K562 (cell line): Measurements from ENCODE around the gene DPP9. TPM values are rescaled to one million over a fixed set of nuclear protein-coding genes. Genes with fewer than 3 reads are reported as not detected.

Source experiments
- ATAC-seq: fragments of 200-7000 bp; cut with Tn5 transposase; 3 replicates; pipeline ENCODE4 v1.9.1; 2020; ENCODE audit warnings: moderate library complexity
- BruUV-seq: library from RNA; stranded (reverse); fragments of 400-500 nt; replicated peaks from 2 replicates; lab custom pipeline; 2021; lab: Mats Ljungman, UMichigan
- CTCF ChIA-PET: fragments of 300-600 bp; formaldehyde crosslinking; extraction: SDS; loops from one replicate; lab custom pipeline; 2021; ENCODE audit warnings: low intra/inter-chr PET ratio; lab: Yijun Ruan, JAX
- POLR2A ChIA-PET: fragments of 300-600, 350-650 bp; sonication (Branson Sonifier 250); formaldehyde crosslinking; extraction: SDS; loops from one replicate; lab custom pipeline; 2021; ENCODE audit warnings: antibody characterized with exemption, inconsistent platforms; lab: Yijun Ruan, JAX
- DNase-seq, 4 experiments: peaks; one replicate each; pipeline versions ENCODE4 v3.0.0 to v3.0.0-alpha.2; 2011 to 2018; ENCODE audit warnings: low spot score in 3 of 4, mixed read lengths in 3 of 4; ENCODE audit errors: extremely low read depth in 1 of 4
- FAIRE-seq: peaks from 2 replicates; lab custom pipeline; 2011; peaks lifted over from hg19 to GRCh38; lab: Jason Lieb, UNC
- H2AFZ ChIP-seq: 2 replicates; pipeline ENCODE4 v1.6.0; 2011; ENCODE audit warnings: low read depth, low read length, control low read depth, inconsistent platforms
- H3K27ac ChIP-seq: fragments of 200-600 bp; 3 replicates; pipeline ENCODE4 v1.8.0; 2011; ENCODE audit warnings: low read depth, mild to moderate bottlenecking, control low read depth, inconsistent platforms, low read length, moderate library complexity, mixed read lengths; ENCODE audit errors: extremely low read depth
- H3K27me3 ChIP-seq, 2 experiments: fragments of 300-600 bp in 1 of 2; 2 replicates in 1 of 2; 3 replicates in 1 of 2; pipeline versions ENCODE4 v1.6.0 to v1.8.0; 2011; ENCODE audit warnings: inconsistent platforms in 2 of 2, low read length in 2 of 2, mild to moderate bottlenecking in 1 of 2, mixed read lengths in 1 of 2, moderate library complexity in 1 of 2; ENCODE audit not compliant: control insufficient read depth in 2 of 2, insufficient read depth in 2 of 2
- H3K36me3 ChIP-seq: fragments of 300-600 bp; 3 replicates; pipeline ENCODE4 v1.8.0; 2011; ENCODE audit warnings: mild to moderate bottlenecking, low read length, inconsistent platforms; ENCODE audit not compliant: control insufficient read depth, insufficient read depth
- H3K4me1 ChIP-seq, 2 experiments: fragments of 200-600 bp in 1 of 2; replicated peaks in 1 of 2; 2 replicates in 1 of 2; 3 replicates in 1 of 2; pipeline versions ENCODE4 v1.5.1 to v1.8.0; 2011; ENCODE audit warnings: inconsistent platforms in 2 of 2, low read length in 2 of 2, mild to moderate bottlenecking in 1 of 2, mixed read lengths in 1 of 2, moderate library complexity in 1 of 2; ENCODE audit not compliant: control insufficient read depth in 2 of 2, insufficient read depth in 2 of 2
- H3K4me2 ChIP-seq: 2 replicates; pipeline ENCODE4 v1.6.1; 2011; ENCODE audit warnings: low read length, control low read depth, inconsistent platforms, mixed read lengths; ENCODE audit not compliant: insufficient read depth
- H3K4me3 ChIP-seq: fragments of 200-600 bp; sonication (generic), shearing (Covaris generic); 2 replicates; pipeline ENCODE4 v1.5.1; 2016; ENCODE audit warnings: control low read depth, inconsistent platforms
- H3K79me2 ChIP-seq: fragments of 200-600 bp; 3 replicates; pipeline ENCODE4 v1.8.0; 2011; ENCODE audit warnings: low read length, inconsistent platforms; ENCODE audit not compliant: control insufficient read depth, insufficient read depth
- H3K9ac ChIP-seq, 2 experiments: 2 replicates each; pipeline versions ENCODE4 v1.6.0 to v1.6.1; 2011; ENCODE audit warnings: low read depth in 2 of 2, low read length in 2 of 2, control low read depth in 1 of 2, inconsistent platforms in 1 of 2, mild to moderate bottlenecking in 1 of 2, mixed read lengths in 1 of 2; ENCODE audit not compliant: insufficient read depth in 1 of 2
- H3K9me1 ChIP-seq: one replicate; pipeline ENCODE4 v1.6.0; 2011; ENCODE audit warnings: inconsistent platforms, mild to moderate bottlenecking, low read length, moderate library complexity; ENCODE audit not compliant: control insufficient read depth, insufficient read depth
- H3K9me3 ChIP-seq: replicated peaks from 2 replicates; pipeline ENCODE4 v1.5.1; 2011; ENCODE audit warnings: low read depth, low read length, inconsistent platforms; ENCODE audit not compliant: control insufficient read depth, insufficient read depth
- H4K20me1 ChIP-seq: replicated peaks from 2 replicates; pipeline ENCODE4 v1.6.1; 2011; ENCODE audit warnings: low read length, inconsistent platforms, mixed read lengths; ENCODE audit not compliant: control insufficient read depth, insufficient read depth
- FOXP1 ChIP-seq: sonication (generic); formaldehyde crosslinking; IDR thresholded peaks from 2 replicates; pipeline ENCODE4 v1.8.0; 2022; ENCODE audit warnings: mild to moderate bottlenecking, missing genetic modification reagents
- TRIM24 ChIP-seq, 2 experiments: fragments of 450-650 bp; IDR thresholded peaks; 2 replicates each; pipeline ENCODE4 v1.6.1; 2016
- TSHZ1 ChIP-seq: fragments of 250-450 bp; sonication (Bioruptor Pico); IDR thresholded peaks from 2 replicates; pipeline ENCODE4 v1.4.0; 2020; ENCODE audit warnings: mild to moderate bottlenecking, moderate library complexity
- U2AF1 ChIP-seq: fragments of 200-400 bp; formaldehyde crosslinking; optimal IDR thresholded peaks from 2 replicates; pipeline ENCODE3; 2017; ENCODE audit warnings: mild to moderate bottlenecking, low read depth, low read length, moderate library complexity
- WGBS: fragments of 100-300 bp; shearing (Covaris generic); methylation state at CpG from one replicate; pipeline ENCODE4 v1.1.6; 2016; ENCODE audit warnings: low coverage, mixed read lengths; ENCODE audit not compliant: insufficient coverage; ENCODE audit errors: missing lambda C conversion rate; 5-methylcytosine and 5-hydroxymethylcytosine counted together
- in situ Hi-C: fragments of 300-500 bp; cut with MboI; formaldehyde crosslinking; loops from 4 replicates; pipeline ENCODE4 v1.15.0; 2018; ENCODE audit warnings: inconsistent platforms, mixed read lengths
- intact Hi-C: fragments of 100-400 bp; cut with micrococcal nuclease; formaldehyde crosslinking; loops from 2 replicates; pipeline ENCODE4 v1.14.2; 2022
- polyA plus RNA-seq, 8 experiments: library from polyadenylated mRNA; depleted of rRNA in 4 of 8; stranded (reverse) in 5 of 8; unstranded in 3 of 8; fragments of >200 nt; fragmentation: Nextera tagmentation in 2 of 8; fragmentation: Illumina TruSeq in 1 of 8; extraction: Ambion mirVana in 2 of 8; extraction: Trizol in 1 of 8; gene quantifications; 2 replicates each; pipeline versions ENCODE4 v1.2.1 to v1.2.3, GENCODE V29; 2011 to 2014; ENCODE audit warnings: inconsistent platforms in 1 of 8, missing spikeins in 1 of 8
- total RNA-seq, 7 experiments: library from RNA; depleted of rRNA in 6 of 7; stranded (reverse); fragments of >200 nt in 6 of 7; fragmentation: Illumina TruSeq in 2 of 7; extraction: Trizol in 2 of 7; gene quantifications; 2 replicates each; pipeline versions ENCODE4 v1.2.1 to v1.2.3, GENCODE V29; 2011 to 2021; ENCODE audit warnings: low replicate concordance in 1 of 7
- TF ChIP-seq, protein P1 (sequence below), 2 experiments: fragments of 450-650 bp; formaldehyde crosslinking in 1 of 2; IDR thresholded peaks; 2 replicates each; pipeline versions ENCODE4 v1.4.0 to v1.6.1; 2014 to 2020; ENCODE audit warnings: mild to moderate bottlenecking in 2 of 2, borderline replicate concordance in 1 of 2, low read depth in 1 of 2
- TF ChIP-seq, protein P2 (sequence below): fragments of 450-650 bp; conservative IDR thresholded peaks from 2 replicates; pipeline ENCODE4 v1.6.1; 2016; ENCODE audit warnings: missing genetic modification characterization, low read depth, mild to moderate bottlenecking, control low read depth, missing compliant biosample characterization

DPP9 gene
- total and polyA plus RNA-seq, 9 of the 15 experiments (the other 6 are each of a cell fraction or from before 2014, with no cell fraction given): 0.90 to 66.7 (median 24.5) TPM

- CTCF ChIA-PET: no interaction called here
- in situ Hi-C loops: no loop called here
- no peak overlapping the region for H3K9ac ChIP-seq
- DNase-seq: no peak
- no peaks in the 10 kb centered on the region for H3K9me3 ChIP-seq
- no peaks in the 10 kb centered on the region for H3K9me1 ChIP-seq
- H4K20me1 ChIP-seq: no peaks in the 10 kb centered on the region
- no TSS peak for BruUV-seq
- no peak overlapping the region for H3K4me3 ChIP-seq
- peaks cover 32% of the 10 kb centered on the region for H3K36me3 ChIP-seq
- 60% methylated on average over 10 of the region's 10 CpGs for WGBS
- H2AFZ ChIP-seq: peak overlapping the region; percentile 97
- H3K79me2 ChIP-seq: peaks cover 23% of the 10 kb centered on the region
- no peak for ATAC-seq
- no peak overlapping the region for H3K4me2 ChIP-seq
- intact Hi-C loops: no loop called here
- H3K27ac ChIP-seq: peak overlapping the region; percentile 8; the same call in 1 of the 3 replicates
- POLR2A ChIA-PET: interaction anchor here (0.6 to 1.8 kb wide), 3 partner anchors 15 to 1600 kb away, joined by 3 to 4 read pairs (median 4); no protein-coding TSS in a partner anchor
- no peak for FAIRE-seq
- no peaks in the 10 kb centered on the region for H3K27me3 ChIP-seq
- peaks cover 12 to 27% of the 10 kb centered on the region in 2 experiments; a peak in 4 of 5 replicates for H3K4me1 ChIP-seq
- TF ChIP-seq TRIM24 (IDR thresholded peaks at IDR 0.05): no peak
- TF ChIP-seq TSHZ1 (CRISPR knock-in tag): no peak
- TF ChIP-seq, protein P1, sequence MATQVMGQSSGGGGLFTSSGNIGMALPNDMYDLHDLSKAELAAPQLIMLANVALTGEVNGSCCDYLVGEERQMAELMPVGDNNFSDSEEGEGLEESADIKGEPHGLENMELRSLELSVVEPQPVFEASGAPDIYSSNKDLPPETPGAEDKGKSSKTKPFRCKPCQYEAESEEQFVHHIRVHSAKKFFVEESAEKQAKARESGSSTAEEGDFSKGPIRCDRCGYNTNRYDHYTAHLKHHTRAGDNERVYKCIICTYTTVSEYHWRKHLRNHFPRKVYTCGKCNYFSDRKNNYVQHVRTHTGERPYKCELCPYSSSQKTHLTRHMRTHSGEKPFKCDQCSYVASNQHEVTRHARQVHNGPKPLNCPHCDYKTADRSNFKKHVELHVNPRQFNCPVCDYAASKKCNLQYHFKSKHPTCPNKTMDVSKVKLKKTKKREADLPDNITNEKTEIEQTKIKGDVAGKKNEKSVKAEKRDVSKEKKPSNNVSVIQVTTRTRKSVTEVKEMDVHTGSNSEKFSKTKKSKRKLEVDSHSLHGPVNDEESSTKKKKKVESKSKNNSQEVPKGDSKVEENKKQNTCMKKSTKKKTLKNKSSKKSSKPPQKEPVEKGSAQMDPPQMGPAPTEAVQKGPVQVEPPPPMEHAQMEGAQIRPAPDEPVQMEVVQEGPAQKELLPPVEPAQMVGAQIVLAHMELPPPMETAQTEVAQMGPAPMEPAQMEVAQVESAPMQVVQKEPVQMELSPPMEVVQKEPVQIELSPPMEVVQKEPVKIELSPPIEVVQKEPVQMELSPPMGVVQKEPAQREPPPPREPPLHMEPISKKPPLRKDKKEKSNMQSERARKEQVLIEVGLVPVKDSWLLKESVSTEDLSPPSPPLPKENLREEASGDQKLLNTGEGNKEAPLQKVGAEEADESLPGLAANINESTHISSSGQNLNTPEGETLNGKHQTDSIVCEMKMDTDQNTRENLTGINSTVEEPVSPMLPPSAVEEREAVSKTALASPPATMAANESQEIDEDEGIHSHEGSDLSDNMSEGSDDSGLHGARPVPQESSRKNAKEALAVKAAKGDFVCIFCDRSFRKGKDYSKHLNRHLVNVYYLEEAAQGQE (IDR thresholded peaks at IDR 0.05; ENCODE audit: borderline replicate concordance): no peak
- TF ChIP-seq, protein P1 (CRISPR knock-in tag; IDR thresholded peaks at IDR 0.05; ENCODE audit: low read depth): no peak
- TF ChIP-seq FOXP1 (CRISPR knock-in tag): no peak
- TF ChIP-seq, protein P2, sequence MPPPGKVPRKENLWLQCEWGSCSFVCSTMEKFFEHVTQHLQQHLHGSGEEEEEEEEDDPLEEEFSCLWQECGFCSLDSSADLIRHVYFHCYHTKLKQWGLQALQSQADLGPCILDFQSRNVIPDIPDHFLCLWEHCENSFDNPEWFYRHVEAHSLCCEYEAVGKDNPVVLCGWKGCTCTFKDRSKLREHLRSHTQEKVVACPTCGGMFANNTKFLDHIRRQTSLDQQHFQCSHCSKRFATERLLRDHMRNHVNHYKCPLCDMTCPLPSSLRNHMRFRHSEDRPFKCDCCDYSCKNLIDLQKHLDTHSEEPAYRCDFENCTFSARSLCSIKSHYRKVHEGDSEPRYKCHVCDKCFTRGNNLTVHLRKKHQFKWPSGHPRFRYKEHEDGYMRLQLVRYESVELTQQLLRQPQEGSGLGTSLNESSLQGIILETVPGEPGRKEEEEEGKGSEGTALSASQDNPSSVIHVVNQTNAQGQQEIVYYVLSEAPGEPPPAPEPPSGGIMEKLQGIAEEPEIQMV (tag): no peak
- no peak for TF ChIP-seq U2AF1
These were observed 52.3 kb downstream of the DPP9 start for GRCh38 chr19:4671185-4671851.
